Left cardiac atrium (tissue), 4 donors: ENCODE measurements around the gene FRMD7. TPM values are rescaled to one million over a fixed set of nuclear protein-coding genes. Genes with fewer than 3 reads are reported as not detected.
"Not testable (repeated sequence)": the region's sequence is repeated elsewhere in the genome, so short reads cannot be mapped to it uniquely, and the experiment has no call there.

ENCODE experiments used
- ATAC-seq, 2 donors: fragments of 200-7000 bp; cut with Tn5 transposase; one replicate each; pipeline ENCODE4 v1.9.1; 2020; ENCODE audit warnings: mild to moderate bottlenecking in 2 of 2, moderate library complexity in 2 of 2
- DNase-seq: peaks from one replicate; pipeline ENCODE4 v3.0.0-alpha.2; 2020
- intact Hi-C, 2 donors: fragments of 100-400 bp; cut with DNase I; formaldehyde crosslinking; loops; one replicate each; pipeline versions ENCODE4 v1.14.1 to v1.15.1; 2022 to 2023
- long read RNA-seq: library from polyadenylated mRNA; unstranded; transcript quantifications from one replicate; pipeline ENCODE4 v2.0.0, GENCODE V29; 2021
- total RNA-seq, 2 donors: library from RNA; stranded (reverse); fragmentation: NEBNext Ultra II Directional; extraction: Animal tissue kit (Norgen Biotek cat#: 25700); gene quantifications; one replicate each; pipeline ENCODE4 v1.2.1, GENCODE V29; 2021
- donor health status: DM: no; HTN: yes; CAD: no.
- donor health status: DM: no; HTN: yes; CAD: no; lungs with severe emphysema.
- donor health status: DM: yes; HTN: yes; CAD: no.
- donor health status: Dilated cardiomyopathy.

FRMD7 gene, protein sequence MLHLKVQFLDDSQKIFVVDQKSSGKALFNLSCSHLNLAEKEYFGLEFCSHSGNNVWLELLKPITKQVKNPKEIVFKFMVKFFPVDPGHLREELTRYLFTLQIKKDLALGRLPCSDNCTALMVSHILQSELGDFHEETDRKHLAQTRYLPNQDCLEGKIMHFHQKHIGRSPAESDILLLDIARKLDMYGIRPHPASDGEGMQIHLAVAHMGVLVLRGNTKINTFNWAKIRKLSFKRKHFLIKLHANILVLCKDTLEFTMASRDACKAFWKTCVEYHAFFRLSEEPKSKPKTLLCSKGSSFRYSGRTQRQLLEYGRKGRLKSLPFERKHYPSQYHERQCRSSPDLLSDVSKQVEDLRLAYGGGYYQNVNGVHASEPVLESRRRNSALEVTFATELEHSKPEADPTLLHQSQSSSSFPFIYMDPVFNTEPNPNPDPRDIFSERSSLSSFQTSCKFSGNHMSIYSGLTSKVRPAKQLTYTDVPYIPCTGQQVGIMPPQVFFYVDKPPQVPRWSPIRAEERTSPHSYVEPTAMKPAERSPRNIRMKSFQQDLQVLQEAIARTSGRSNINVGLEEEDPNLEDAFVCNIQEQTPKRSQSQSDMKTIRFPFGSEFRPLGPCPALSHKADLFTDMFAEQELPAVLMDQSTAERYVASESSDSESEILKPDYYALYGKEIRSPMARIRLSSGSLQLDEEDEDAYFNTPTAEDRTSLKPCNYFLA
- not detected for total RNA-seq
- long read RNA-seq = 0 reads

DNA sequence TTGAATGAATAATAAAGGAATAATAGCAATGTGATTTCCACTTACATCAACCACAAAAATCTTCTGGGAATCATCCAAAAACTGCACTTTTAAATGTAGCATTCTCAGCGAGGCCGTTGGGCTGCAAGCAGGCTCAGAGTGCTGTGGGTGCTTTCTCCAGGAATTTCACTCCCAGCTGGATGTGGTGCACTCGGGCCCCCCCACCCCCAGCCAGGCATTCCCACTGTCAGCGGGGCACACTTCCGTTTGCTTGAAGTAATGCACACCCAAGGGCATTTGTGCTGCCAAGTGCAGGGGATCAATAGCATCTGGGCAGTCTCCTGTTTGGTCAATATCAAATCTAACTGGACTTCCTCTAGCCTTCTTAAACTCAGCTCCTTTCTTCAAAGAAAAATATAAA, at the start of gene FRMD7:
TSS of gene FRMD7 (minus strand) at position 278 of the 400 bp plus-strand sequence. CDS start at position 102, 176 bp downstream.
- DNase-seq (no peak), ATAC-seq (no peak)
- intact Hi-C loops = no loop called here

DNA sequence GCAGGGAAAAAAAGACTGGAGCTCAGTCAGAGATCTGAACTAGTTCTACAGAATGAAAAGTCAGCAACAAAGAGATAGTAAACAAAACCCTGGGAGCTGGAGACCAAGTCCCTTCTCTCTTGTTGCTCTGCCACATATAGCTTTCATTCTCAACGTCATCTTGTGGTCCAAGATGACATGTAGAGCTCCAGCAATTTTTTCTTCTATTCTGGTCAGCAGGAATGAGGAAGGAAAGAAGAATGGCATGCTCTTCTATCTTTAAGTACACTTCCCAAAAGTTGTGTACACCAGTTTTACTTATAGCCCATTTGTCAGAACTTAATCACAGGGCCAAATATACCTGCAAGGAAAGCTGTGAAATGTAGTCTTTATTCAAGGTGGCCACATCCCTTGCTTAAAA, 45.8 kb upstream of the FRMD7 start:
- ATAC-seq = no peak
- intact Hi-C loops = no loop called here

DNA sequence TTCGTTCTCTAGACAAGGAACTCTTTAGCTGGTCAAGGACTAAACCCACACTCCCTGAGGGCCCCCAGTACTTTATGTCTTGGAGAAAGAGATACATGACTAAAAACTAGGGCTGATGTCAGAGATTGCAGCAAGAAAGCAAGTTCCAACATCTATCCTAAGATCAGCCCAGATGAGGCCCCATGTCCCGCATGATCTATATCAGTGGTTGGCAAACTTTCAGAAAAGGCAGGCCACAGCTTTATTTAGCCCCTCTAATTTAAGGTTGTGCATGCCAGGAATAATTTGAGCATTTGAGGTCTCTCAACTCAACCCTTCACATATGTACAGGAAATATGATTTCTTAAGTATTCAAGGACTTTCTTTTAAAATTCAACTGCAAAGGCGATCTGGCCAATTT, 44.1 kb upstream of the FRMD7 start:
- no peak for ATAC-seq
- intact Hi-C loops = no loop called here
- no peak for DNase-seq

More for the DNA sequence above, 45.8 kb upstream of the FRMD7 start:
- DNase-seq = no peak

DNA sequence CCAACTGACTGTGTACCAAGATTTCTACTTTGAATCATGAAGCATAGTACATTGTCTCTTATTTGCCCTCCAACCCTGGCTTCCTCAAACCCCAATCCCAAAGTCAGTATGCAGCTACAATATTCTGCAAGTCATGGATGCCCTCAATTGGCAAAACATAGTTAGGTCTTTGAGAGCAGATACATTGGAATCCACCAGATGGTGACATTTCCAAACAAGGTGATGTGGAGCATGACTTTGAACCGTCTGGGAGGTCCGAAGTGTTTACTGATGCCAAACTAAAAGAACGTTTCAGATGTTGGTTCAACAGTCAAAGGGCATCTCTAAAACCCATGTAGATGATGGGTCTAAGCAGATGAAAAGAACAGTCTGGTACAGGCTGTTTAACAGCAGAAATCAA, 43.7 kb upstream of the FRMD7 start:
- ATAC-seq = no peak
- intact Hi-C loops = no loop called here
- DNase-seq = no peak

DNA sequence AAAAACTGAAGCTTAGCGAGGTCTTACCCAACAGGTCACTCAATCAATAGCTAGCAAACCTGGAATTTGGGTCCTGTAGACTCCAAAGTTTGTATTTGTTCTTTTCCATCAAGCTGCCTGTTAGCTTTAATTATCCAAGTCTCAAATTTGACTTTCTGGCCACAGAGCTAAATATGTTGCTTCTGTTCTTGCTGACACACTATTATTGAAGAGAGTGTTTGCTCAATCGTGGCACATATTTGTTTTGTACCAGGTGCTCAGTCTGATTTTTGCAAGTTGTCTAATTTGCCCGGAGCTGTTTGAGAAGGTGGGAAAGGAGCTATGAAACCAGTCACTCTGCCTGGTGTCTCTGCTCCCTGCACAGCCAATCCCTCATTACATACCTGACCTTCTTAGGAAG, 41.7 kb upstream of the FRMD7 start:
- DNase-seq = no peak
- ATAC-seq = no peak
- intact Hi-C loops = no loop called here

DNA sequence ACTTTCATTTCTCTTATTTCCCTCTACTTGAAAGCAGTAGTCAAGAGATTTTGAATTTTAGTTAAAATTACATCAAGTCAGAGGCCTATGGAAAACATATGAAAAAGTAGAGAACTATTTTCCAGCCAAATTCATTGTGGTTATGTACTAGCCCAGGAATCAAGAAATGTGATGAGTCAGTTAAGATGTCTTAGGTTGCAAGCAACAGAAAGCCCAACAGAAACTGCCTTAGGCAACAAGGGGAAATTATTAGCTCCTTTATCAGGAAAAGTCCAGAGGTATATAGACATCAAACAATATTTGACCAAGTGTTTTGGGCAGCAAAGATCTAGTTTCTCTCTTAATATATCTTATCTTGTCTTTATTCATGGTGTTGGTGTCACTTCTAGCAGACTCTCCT, 37.8 kb upstream of the FRMD7 start:
- ATAC-seq (no peak), DNase-seq (no peak)
- intact Hi-C loops = no loop called here

DNA sequence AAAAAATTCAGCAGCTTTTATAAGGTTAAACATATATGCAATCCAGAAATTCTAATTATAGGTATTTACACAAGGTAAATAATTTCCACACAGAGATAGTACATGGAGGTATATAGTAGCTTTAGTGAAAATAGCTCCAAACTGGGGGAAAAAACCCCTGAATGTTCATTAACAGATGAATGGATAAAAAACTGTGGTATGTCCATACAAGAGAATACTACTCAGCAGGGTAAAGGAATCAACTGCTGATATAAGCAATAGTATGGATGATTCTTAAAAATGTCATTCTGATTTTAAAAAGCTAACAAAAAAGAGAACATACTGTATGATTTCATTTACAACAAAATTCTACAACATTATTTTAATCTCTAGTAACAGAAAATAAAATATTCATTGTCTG, 37.2 kb upstream of the FRMD7 start:
- intact Hi-C loops = no loop called here
- DNase-seq (no peak), ATAC-seq (no peak)

DNA sequence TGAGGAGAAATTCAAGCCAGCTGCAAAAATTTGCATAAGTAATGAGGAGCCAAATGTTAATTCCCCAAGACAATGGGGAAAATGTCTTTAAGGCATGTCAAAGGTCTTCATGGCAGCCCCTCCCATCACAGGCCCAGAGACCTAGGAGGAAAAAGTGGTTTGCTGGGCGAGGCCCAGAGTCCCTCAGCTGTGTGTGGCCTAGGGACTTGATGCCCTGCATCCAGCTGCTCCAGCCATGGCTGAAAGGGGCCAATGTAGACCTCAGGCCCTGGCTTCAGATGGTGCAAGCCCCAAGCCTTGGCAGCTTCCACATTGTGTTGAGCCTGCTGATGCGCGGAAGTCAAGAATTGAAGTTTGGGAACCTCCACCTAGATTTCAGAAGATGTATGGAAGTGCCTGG, 35.3 kb upstream of the FRMD7 start:
- DNase-seq, intact Hi-C loops, ATAC-seq: not testable (repeated sequence)

DNA sequence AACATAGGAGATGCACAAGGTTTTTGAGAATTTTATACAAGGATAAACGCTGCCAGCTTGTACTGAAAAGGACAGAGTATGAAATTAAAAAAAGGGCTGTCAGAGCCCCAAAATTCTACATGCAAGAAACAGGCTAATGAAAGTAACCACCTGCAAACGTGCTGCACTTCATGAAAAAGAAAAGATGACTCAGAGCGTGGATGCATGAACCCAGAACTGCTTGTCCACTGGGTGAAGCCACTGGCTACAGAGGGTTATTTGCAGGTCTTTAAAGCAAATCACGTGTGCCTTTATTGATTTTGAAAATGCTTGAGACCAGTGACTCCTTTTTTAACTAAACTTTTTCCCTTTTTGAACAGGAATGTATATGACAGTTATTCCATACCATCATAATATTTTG, 25.3 kb upstream of the FRMD7 start:
- intact Hi-C loops = no loop called here
- no peak for DNase-seq
- ATAC-seq = no peak

DNA sequence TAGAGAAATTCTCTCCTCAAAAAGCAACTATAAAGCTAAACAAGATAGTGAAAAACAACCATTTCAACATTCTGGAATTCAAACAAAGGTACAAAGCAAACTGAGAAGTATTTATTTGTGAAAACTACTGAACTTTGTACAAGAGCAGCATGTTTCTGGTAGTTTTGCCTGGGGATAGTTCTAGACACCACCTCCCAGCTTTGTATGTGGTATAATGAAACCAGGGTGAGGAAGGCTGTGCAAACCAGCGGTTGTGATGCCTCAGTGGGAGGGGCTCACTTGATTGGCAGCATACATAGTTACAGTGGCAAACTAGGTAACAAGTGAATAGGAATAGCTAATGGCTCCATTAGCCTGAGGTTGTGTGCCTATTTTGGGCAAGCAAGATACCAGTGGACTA, 18.6 kb upstream of the FRMD7 start:
- intact Hi-C loops = no loop called here
- DNase-seq (no peak), ATAC-seq (no peak)

DNA sequence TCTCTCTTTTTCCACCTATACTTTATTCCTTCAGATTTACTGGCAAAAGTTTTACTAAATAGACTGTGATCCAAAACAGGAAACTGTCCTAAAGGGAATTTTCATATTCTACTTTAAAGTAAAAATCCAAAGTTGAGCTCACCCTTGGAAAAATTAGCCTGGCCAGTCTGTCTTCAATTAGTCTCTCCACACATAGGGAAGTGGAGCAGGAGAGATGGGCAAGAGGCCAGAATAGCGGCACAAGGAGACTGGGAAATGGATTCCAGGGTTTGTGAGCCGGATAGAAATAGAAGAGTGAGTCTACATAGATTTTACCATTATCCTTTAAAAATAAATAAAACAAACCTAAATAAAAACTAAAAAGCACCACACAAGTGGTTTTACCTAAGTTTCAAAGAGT, 16.2 kb upstream of the FRMD7 start:
- ATAC-seq (no peak), DNase-seq (no peak)
- intact Hi-C loops = no loop called here

DNA sequence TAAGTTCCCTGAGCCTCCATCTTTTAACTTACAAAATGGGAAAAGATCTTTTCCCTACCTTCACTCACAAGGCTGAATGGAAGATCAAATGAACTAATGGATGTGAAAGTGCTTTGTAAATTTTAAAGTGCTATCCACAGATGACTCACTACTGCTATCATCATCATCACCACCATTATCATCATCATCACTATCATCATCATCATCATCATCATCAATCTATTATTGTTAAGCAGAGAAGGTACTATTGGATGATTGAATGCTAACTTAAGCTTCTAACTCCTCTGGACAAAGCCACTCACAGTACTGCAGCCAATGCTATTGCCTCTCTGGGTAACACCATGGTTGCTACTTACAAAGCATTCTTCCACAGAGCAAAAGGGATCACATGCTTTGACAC, 1.9 kb downstream of the FRMD7 start:
- intact Hi-C loops = no loop called here
- ATAC-seq (no peak), DNase-seq (no peak)

DNA sequence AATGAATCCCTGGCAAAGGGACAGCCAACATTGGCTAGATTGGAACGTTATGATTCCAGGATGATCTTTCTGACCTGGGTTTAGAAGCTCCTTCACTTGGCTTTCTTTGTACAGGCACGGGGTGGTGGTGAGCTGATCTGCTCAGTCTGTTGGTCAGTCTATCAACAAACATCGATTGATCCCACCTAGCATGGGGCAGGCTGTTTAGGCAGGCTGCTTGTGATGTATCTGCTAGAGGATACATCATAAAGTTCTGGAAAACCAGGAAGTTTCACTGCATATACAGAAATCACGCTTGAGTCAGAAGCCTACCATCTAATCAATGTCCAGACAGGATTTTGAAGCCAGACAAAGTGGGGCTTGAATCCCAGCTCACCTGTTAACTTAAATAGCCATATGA, 6.9 kb downstream of the FRMD7 start:
- intact Hi-C loops = no loop called here
- DNase-seq (no peak), ATAC-seq (no peak)

DNA sequence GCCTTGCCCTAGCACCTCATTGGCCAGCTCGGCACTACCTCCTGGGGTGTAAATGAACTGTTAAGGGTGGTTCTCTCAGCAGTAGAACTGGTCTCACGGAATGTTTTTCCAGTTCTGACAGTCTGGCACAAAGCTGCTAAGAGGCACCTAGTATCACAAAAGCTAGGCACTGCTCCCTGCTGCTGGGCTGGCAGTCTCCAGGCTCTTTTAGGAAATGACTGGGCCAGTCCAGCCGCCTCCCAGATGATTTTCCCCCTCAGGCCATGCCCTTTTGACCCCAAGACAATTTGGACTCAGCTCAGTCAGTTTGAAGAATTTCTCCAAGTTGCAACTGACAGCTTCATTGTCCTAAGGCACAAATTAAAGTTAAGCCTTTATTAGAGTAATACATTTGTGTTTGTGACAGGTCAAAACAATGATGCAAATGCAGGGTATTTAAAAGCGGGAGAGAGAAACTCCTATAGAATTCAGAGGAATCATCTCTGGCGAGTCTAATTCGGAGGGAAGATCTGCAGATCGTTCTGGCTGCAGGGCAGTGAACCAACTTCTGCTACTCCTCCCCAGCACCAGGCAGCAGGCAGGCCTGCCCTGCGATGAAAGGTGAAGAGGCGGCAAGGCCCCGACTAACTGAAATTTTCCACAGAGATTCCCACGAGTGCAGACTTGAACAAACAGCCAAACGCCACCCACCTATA, 7.9 kb downstream of the FRMD7 start:
- no peak for DNase-seq
- intact Hi-C loops = no loop called here
- no peak for ATAC-seq

DNA sequence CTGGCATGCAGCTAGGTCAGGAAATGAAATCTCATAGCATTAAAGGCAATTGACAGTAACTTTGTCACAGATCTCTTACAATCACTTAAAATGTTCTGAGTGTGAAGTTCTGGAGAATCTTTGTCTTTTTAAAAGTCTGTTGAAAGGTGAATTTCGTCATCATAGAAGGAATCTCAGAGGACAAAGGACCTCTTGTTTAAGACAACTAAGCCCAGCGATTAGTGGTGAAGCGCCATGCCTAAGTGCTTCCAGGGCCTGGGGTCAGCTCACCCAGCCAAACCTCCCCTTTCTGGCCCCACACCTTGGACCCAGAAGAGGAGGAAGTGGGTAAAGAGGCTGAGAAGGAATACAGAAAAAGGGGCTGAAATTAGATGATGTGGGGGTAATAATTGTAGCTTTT, 8.5 kb downstream of the FRMD7 start:
- DNase-seq (no peak), ATAC-seq (no peak)
- intact Hi-C loops = no loop called here

DNA sequence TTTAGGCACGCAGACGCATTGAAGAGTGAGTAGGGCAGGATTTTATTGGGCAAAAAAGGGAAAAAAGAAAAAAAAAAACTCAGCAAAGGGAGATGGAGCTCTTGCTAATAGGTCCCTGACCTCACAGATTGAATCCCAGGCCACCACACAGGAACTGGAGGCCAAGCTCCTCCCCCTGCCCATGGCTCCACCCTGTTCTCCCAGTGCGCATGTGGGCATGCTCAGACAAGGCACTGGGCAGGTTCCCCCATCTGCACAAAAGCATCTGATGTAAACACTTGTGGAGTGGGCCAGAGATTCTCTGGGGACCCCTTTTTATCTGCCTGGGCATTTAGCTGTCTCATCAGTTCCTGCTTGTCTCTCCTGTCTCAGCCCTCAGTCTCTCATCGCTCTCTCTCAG, 9.5 kb downstream of the FRMD7 start:
- no peak for ATAC-seq
- no peak for DNase-seq
- intact Hi-C loops = no loop called here

DNA sequence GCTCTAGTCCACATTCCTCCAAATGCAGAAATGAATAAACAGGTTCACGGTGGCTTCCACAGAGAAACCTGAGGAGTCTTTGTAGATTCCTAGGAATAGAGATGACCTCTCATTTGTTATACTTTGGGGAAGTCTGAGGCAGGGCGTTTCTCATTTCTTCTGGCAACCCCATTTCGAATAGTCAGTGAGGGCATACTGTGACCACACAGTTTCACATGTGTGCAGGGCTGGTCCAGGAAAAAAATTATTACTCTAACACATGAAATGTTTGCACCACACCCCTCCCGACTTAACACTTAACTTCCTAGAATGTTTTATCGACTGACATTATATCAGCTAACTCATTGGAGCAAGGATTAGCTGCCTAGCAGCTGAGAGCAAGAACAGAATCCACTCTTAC, 12.0 kb downstream of the FRMD7 start:
- DNase-seq (no peak), ATAC-seq (no peak)
- intact Hi-C loops = no loop called here

DNA sequence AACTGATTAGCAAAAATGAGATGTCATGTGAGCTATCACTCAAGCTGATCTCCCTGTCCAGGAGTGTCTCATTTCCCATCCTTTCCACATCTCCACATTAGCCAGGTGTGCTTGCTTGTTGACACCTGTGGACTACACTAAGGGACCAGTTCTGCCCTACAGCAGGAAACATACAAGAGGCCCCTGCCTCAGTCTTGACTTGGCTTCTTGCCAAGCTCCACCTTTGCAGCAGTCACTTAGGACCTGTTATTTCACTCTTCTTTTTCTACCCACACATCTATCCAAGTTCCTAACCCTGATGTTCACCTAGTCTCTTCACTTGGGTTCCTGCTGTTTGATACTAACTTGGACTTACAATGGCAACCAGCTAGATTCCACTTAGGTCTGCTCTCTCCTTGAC, 13.2 kb downstream of the FRMD7 start:
- no peak for DNase-seq
- ATAC-seq = no peak
- intact Hi-C loops = no loop called here

DNA sequence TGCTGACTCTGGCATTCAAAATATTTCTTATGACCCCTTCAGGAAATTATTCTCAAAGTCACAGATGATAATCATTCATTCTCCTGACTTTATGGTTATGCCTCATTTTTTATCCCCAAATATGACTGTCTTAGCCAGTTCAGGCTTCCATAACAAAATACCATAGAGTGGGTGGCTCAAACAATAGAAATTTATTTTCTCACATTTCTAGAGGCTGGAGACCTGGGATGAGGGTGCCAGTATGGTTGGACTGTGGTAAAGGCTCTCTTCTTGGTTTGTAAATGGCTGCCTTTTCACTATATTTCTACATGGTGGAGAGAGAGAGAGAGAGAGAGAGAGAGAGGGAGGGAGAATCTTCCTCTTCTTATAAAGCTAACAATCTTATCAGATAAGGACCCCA, 20.5 kb downstream of the FRMD7 start:
- intact Hi-C loops = no loop called here
- DNase-seq (no peak), ATAC-seq (no peak)

DNA sequence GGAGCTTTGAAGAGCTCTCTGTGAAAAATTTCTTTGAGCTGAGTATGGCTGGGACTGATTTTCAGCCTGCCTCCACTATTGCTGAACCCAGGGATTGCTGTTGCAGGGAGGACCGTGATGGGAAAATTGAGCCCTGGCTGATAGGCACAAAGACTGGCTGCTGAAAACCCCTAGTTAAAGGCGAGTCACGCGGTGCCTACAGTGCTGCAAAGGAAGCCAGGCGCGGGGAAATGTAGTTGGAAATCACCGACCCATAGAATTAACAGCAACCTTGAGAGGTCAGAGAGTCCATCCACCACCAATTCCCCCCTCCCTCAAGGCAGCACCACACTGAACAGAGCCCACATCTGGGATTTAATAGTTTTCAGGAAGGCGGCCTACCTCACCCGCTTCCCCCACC, 26.0 kb downstream of the FRMD7 start:
- DNase-seq (no peak), ATAC-seq (no peak)
- intact Hi-C loops = no loop called here
